HG02938 (cell line): ENCODE measurements around the gene TBL1X.
"Not testable (repeated sequence)": the region's sequence is repeated elsewhere in the genome, so short reads cannot be mapped to it uniquely, and the experiment has no call there.

Experiments
- ATAC-seq: cut with Tn5 transposase; IDR thresholded peaks from one replicate; pipeline ENCODE4 v1.9.1; 2021; ENCODE audit warnings: mild to moderate bottlenecking, moderate library complexity; ENCODE audit not compliant: unreplicated experiment

TBL1X gene

GRCh38 chrX:9464435-9465371 is at the start of gene TBL1X:
TBL1X (plus strand) TSS chrX:9465058; CDS start chrX:9653587, 188,529 bp downstream.
- ATAC-seq: no peak

GRCh38 chrX:9416562-9417348 is 48.1 kb upstream of the TBL1X start:
- ATAC-seq: no peak

- ATAC-seq: no peak
Observed at GRCh38 chrX:9418262-9418661, 46.6 kb upstream of the TBL1X start.

- no peak for ATAC-seq
Observed at GRCh38 chrX:9420275-9421265, 44.3 kb upstream of the TBL1X start.

GRCh38 chrX:9429767-9430166 is 35.1 kb upstream of the TBL1X start:
- ATAC-seq: no peak

GRCh38 chrX:9430346-9430921 is 34.4 kb upstream of the TBL1X start:
- ATAC-seq: no peak

- no peak for ATAC-seq
Observed at GRCh38 chrX:9431281-9431680, 33.6 kb upstream of the TBL1X start.

GRCh38 chrX:9433596-9433995 is 31.3 kb upstream of the TBL1X start:
- ATAC-seq: no peak

- ATAC-seq: no peak
Observed at GRCh38 chrX:9434051-9434550, 30.8 kb upstream of the TBL1X start.

- ATAC-seq: not testable (repeated sequence)
Observed at GRCh38 chrX:9435086-9435485, 29.8 kb upstream of the TBL1X start.

GRCh38 chrX:9436812-9437211 is 28.0 kb upstream of the TBL1X start:
- ATAC-seq: no peak

GRCh38 chrX:9438933-9439494 is 25.8 kb upstream of the TBL1X start:
- ATAC-seq: no peak

GRCh38 chrX:9440116-9440844 is 24.6 kb upstream of the TBL1X start:
- no peak for ATAC-seq

- no peak for ATAC-seq
Observed at GRCh38 chrX:9442056-9442455, 22.8 kb upstream of the TBL1X start.

GRCh38 chrX:9443327-9443726 is 21.5 kb upstream of the TBL1X start:
- no peak for ATAC-seq

GRCh38 chrX:9447906-9448305 is 17.0 kb upstream of the TBL1X start:
- no peak for ATAC-seq

GRCh38 chrX:9456250-9457074 is 8.4 kb upstream of the TBL1X start:
- no peak for ATAC-seq

- not testable (repeated sequence) for ATAC-seq
Observed at GRCh38 chrX:9458034-9458433, 6.8 kb upstream of the TBL1X start.
